IPS DF 19.7 (cell line): ENCODE data around the gene ALPK1.
"Not testable (repeated sequence)": the region's sequence is repeated elsewhere in the genome, so short reads cannot be mapped to it uniquely, and the experiment has no call there.

Experiments
- DNase-seq: peaks from one replicate; pipeline ENCODE4 v3.0.0-alpha.2; 2013; ENCODE audit warnings: low read depth, low spot score

Gene ALPK1

GRCh38 chr4:112451104-112451503 lies 153.9 kb downstream of the ALPK1 start:
- DNase-seq: no peak

GRCh38 chr4:112451831-112452230 lies 154.7 kb downstream of the ALPK1 start:
- DNase-seq: no peak

- no peak for DNase-seq
These were observed 156.2 kb downstream of the ALPK1 start for GRCh38 chr4:112453321-112453720.

- DNase-seq: no peak
These were observed 175.1 kb downstream of the ALPK1 start for GRCh38 chr4:112472318-112472717.

- no peak for DNase-seq
These were observed 176.8 kb downstream of the ALPK1 start for GRCh38 chr4:112473985-112474384.

- DNase-seq: no peak
These were observed 188.8 kb downstream of the ALPK1 start for GRCh38 chr4:112485930-112486329.

- not testable (repeated sequence) for DNase-seq
These were observed 193.6 kb downstream of the ALPK1 start for GRCh38 chr4:112490808-112491207.
